ENCODE measurements around the gene GMIP.

The GMIP gene

DNA sequence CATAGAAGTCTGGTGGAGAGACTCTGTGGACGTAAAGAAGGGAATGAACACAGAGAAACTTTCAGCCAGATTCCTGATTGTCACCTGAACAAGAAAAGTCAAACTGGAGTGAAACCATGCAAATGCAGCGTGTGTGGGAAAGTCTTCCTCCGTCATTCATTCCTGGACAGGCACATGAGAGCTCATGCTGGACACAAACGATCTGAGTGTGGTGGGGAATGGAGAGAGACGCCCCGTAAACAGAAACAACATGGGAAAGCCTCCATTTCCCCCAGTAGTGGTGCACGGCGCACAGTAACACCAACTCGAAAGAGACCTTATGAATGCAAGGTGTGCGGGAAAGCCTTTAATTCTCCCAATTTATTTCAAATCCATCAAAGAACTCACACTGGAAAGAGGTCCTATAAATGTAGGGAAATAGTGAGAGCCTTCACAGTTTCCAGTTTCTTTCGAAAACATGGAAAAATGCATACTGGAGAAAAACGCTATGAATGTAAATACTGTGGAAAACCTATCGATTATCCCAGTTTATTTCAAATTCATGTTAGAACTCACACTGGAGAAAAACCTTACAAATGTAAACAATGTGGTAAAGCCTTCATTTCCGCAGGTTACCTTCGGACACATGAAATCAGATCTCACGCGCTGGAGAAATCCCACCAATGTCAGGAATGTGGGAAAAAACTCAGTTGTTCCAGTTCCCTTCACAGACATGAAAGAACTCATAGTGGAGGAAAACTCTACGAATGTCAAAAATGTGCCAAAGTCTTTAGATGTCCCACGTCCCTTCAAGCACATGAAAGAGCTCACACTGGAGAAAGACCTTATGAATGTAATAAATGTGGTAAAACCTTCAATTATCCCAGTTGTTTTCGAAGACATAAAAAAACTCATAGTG is 36.0 kb upstream of the GMIP start:
- Histone ChIP-seq H3K36me3 (peaks cover 60 to 73% (median 66%) of the 10 kb centered on the region in 3 donors), H3K4me3 (no peak overlapping the region), H3K4me1 (no peaks in the 10 kb centered on the region), H3K9me3 (peaks cover 0 to 49% (median 0%) of the 10 kb centered on the region in 3 donors), H3K27ac (no peak overlapping the region), H3K27me3 (no peaks in the 10 kb centered on the region)
- TF ChIP-seq CTCF (IDR thresholded peaks at IDR 0.05) = no peak
- intact Hi-C loops (cut with DNase I; ENCODE audit: low total_unique reads) = no loop called here
- DNase-seq = no peak

- Histone ChIP-seq H3K4me1 (no peaks in the 10 kb centered on the region), H3K27me3 (no peaks in the 10 kb centered on the region), H3K9me3 (peaks cover 0 to 31% (median 0%) of the 10 kb centered on the region in 3 donors), H3K4me3 (no peak overlapping the region), H3K27ac (no peak overlapping the region), H3K36me3 (peaks cover 69 to 77% (median 74%) of the 10 kb centered on the region in 3 donors)
- peak in 1 of 2 donors; percentile 51 for DNase-seq
- intact Hi-C loops (cut with DNase I; ENCODE audit: low total_unique reads) = no loop called here
- no peak for TF ChIP-seq CTCF (IDR thresholded peaks at IDR 0.05)
Measured at GRCh38 chr19:19677579-19677978, 34.1 kb upstream of the GMIP start.

DNA sequence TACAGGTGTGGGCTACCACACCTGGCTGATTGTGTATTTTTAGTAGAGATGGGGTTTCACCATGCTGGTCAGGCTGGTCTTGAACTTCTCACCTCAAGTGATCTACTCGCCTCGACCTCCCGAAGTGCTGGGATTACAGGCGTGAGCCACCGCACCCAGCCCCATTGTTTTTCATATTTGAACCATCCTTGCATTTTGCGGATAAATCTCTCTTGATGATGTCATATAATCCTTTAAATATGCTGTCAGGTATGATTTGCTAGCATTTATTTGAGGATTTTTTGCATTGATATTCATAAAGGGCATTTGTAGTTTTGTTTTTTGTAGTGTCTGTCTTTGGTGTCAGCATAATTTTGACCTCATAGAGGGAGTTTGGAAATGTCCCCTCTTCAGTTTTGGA is 30.9 kb upstream of the GMIP start:
- Histone ChIP-seq H3K9me3 (peaks cover 0 to 13% (median 0%) of the 10 kb centered on the region in 3 donors), H3K4me1 (peaks cover 0 to 12% (median 6%) of the 10 kb centered on the region in 4 donors), H3K27me3 (no peaks in the 10 kb centered on the region), H3K4me3 (no peak overlapping the region), H3K36me3 (peaks cover 41 to 57% (median 56%) of the 10 kb centered on the region in 3 donors), H3K27ac (no peak overlapping the region)
- TF ChIP-seq CTCF (IDR thresholded peaks at IDR 0.05) = no peak
- intact Hi-C loops (cut with DNase I; ENCODE audit: low total_unique reads) = no loop called here
- peak in 1 of 2 donors; percentile 17 for DNase-seq

DNA sequence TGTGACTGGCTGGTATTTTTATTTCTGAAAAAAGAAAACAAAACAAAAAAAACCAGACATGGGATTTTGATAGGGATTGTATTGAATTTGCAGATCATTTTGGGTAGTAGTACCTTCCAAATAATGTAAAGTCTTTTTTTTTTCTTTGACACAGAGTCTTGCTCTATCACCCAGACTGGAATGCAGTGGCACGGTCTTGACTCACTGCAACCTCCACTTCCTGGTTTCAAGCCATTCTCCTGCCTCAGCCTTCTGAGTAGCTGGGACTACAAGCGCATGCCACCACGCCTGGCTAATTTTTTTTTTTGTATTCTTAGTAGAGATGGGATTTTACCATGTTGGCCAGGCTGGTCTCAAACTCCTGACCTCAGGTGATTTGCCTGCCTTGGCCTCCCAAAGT is 29.4 kb upstream of the GMIP start:
- no peak for TF ChIP-seq CTCF (IDR thresholded peaks at IDR 0.05)

DNA sequence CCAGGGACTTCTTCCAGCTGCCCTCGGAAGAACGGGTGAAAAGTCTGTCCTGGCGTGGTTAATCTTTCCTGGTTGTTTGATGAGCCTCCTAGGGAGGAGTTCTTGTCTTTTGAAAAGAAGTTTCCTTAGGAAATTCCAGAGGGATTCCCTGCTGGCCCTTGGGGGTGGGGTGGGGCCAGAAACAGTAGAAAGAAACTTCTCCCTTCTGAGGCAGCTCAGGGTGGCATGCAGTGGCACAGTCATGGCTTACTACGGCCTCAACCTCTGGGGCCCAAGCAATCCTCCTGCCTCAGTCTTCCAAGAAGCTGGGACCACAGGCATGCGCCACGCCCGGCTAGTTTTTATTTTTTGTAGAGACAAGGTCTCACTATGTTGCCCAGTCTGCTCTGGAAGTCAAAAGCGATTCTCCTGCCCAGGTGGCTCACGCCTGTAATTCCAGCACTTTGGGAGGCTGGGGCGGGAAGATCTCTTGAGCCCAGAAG is 26.7 kb upstream of the GMIP start:
- no peaks in the 10 kb centered on the region for H3K9me3 ChIP-seq
- H3K4me3 ChIP-seq = no peak overlapping the region
- H3K36me3 ChIP-seq = peaks cover 18 to 24% (median 19%) of the 10 kb centered on the region in 3 donors
- TF ChIP-seq CTCF (IDR thresholded peaks at IDR 0.05) = no peak
- intact Hi-C loops (cut with DNase I; ENCODE audit: low total_unique reads) = no loop called here
- H3K27ac ChIP-seq = no peak overlapping the region
- peaks cover 0 to 18% (median 10%) of the 10 kb centered on the region in 4 donors for H3K4me1 ChIP-seq
- DNase-seq = no peak
- no peaks in the 10 kb centered on the region for H3K27me3 ChIP-seq

More for the DNA sequence above, 29.4 kb upstream of the GMIP start:
- intact Hi-C loops (cut with DNase I; ENCODE audit: low total_unique reads) = no loop called here
- Histone ChIP-seq H3K36me3 (peaks cover 27 to 43% (median 41%) of the 10 kb centered on the region in 3 donors), H3K27ac (no peak overlapping the region), H3K9me3 (no peaks in the 10 kb centered on the region), H3K4me1 (peaks cover 0 to 18% (median 10%) of the 10 kb centered on the region in 4 donors), H3K4me3 (no peak overlapping the region), H3K27me3 (no peaks in the 10 kb centered on the region)
- DNase-seq = no peak
